Fibroblast of lung (primary cell): ENCODE measurements around the gene IGFLR1. TPM values are rescaled to one million over a fixed set of nuclear protein-coding genes. Genes with fewer than 3 reads are reported as not detected.

Experiments
- DNase-seq, 2 donors: peaks; one replicate each; pipeline versions ENCODE4 v3.0.0 to v3.0.0-alpha.2; 2010; ENCODE audit warnings: low read depth in 2 of 2
- H2AFZ ChIP-seq: 2 replicates; pipeline ENCODE4 v1.5.1; 2012; ENCODE audit warnings: low read length, control low read depth, inconsistent platforms
- H3K27ac ChIP-seq: 2 replicates; pipeline ENCODE4 v1.5.1; 2011; ENCODE audit warnings: low read length, control low read depth; ENCODE audit not compliant: insufficient read depth
- H3K27me3 ChIP-seq: 2 replicates; pipeline ENCODE4 v1.5.1; 2011; ENCODE audit warnings: mild to moderate bottlenecking, low read length; ENCODE audit not compliant: control insufficient read depth, insufficient read depth
- H3K36me3 ChIP-seq: 2 replicates; pipeline ENCODE4 v1.5.1; 2011; ENCODE audit warnings: low read length; ENCODE audit not compliant: control insufficient read depth, insufficient read depth
- H3K4me1 ChIP-seq: 2 replicates; pipeline ENCODE4 v1.5.1; 2011; ENCODE audit warnings: low read length; ENCODE audit not compliant: control insufficient read depth, insufficient read depth; ENCODE audit errors: extremely low read depth
- H3K4me2 ChIP-seq: 2 replicates; pipeline ENCODE4 v1.5.1; 2011; ENCODE audit warnings: low read length, control low read depth; ENCODE audit not compliant: insufficient read depth; ENCODE audit errors: extremely low read depth
- H3K4me3 ChIP-seq, 4 experiments: fragments of 200-600 bp in 1 of 4; sonication (generic) in 1 of 4; replicated peaks in 1 of 4; 2 replicates each; pipeline ENCODE4 v1.5.1; 2011 to 2016; ENCODE audit warnings: low read length in 4 of 4, low read depth in 3 of 4, mild to moderate bottlenecking in 3 of 4, control low read depth in 2 of 4, inconsistent platforms in 1 of 4, mixed read lengths in 1 of 4; ENCODE audit not compliant: insufficient read depth in 1 of 4; ENCODE audit errors: control extremely low read depth in 1 of 4
- H3K79me2 ChIP-seq: 2 replicates; pipeline ENCODE4 v1.5.1; 2012; ENCODE audit warnings: mild to moderate bottlenecking, low read length, inconsistent platforms; ENCODE audit not compliant: control insufficient read depth, insufficient read depth
- H3K9ac ChIP-seq: 2 replicates; pipeline ENCODE4 v1.5.1; 2011; ENCODE audit warnings: mild to moderate bottlenecking, low read length, control low read depth; ENCODE audit not compliant: insufficient read depth
- H3K9me3 ChIP-seq: 2 replicates; pipeline ENCODE4 v1.5.1; 2012; ENCODE audit warnings: low read depth, low read length; ENCODE audit not compliant: control insufficient read depth, insufficient read depth
- H4K20me1 ChIP-seq: 2 replicates; pipeline ENCODE4 v1.5.1; 2011; ENCODE audit warnings: low read length; ENCODE audit not compliant: control insufficient read depth, insufficient read depth; ENCODE audit errors: extremely low read depth
- EZH2 ChIP-seq: IDR thresholded peaks from 2 replicates; pipeline ENCODE4 v1.5.1; 2012; ENCODE audit warnings: low read length, control low read depth, mild to moderate bottlenecking; ENCODE audit errors: missing control alignments
- polyA plus RNA-seq, 2 donors: library from polyadenylated mRNA; depleted of rRNA in 1 of 2; stranded (reverse) in 1 of 2; unstranded in 1 of 2; fragments of >200 nt; gene quantifications; 2 replicates each; pipeline ENCODE4 v1.2.1, GENCODE V29; 2011 to 2012; ENCODE audit warnings: missing spikeins in 1 of 2
- total RNA-seq: library from RNA; depleted of rRNA; stranded (reverse); fragments of >200 nt; gene quantifications from 2 replicates; pipeline ENCODE4 v1.2.1, GENCODE V29; 2014
- TF ChIP-seq, protein P1 (sequence below), 2 donors: IDR thresholded peaks in 1 of 2; conservative IDR thresholded peaks in 1 of 2; 1 replicate in 1 of 2; 2 replicates in 1 of 2; pipeline ENCODE4 v1.5.1; 2011 to 2012; ENCODE audit warnings: low read length in 2 of 2, control low read depth in 1 of 2, inconsistent platforms in 1 of 2, low read depth in 1 of 2, mild to moderate bottlenecking in 1 of 2

Gene IGFLR1
- total and polyA plus RNA-seq, 2 donors (not counting 1 experiment from before 2014, with no cell fraction given) = 0.17 to 0.75 TPM

DNA sequence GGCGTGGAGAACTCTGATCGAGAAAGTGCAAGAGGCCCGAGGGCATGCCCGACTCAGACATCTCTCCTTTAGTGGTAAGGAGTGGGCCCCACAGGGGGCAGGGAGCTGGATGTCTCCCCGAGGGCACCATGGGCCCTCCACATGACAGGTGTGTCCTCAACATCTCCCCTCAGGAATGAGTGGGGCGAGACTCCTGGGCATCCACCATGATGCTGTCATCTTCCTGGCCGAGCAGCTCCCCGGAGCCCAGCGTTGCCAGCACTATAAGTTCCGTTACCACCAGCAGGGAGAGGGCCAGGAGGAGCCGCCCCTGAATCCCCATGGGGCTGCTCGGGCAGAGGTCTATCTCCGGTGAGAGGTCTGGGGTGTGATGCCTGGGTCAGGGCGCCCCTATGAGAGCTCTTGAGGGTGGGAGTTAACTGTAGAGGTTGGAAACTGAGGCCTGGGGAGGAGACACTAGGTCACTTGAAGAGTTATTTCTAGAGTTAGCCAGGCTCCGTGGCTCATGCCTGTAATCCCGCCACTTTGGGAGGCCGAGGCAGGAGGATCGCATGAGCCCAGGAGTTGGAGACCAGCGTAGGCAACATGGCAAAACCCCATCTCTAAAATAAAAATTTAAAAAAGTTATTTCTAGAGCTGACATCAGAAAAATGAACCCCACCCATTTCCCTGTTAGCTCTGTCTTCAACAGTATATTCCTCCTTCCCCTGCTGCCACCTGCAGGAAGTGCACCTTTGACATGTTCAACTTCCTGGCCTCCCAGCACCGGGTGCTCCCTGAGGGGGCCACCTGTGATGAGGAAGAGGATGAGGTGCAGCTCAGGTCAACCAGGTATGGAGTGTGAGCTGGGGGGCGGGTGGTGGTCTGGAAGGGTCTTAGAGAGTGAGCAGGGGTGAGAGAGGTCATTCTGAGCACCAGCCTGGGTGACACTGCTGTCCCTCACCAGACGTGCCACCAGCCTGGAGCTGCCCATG is 5.1 kb downstream of the IGFLR1 start:
- H3K9ac ChIP-seq = no peak overlapping the region
- no peak for TF ChIP-seq EZH2
- TF ChIP-seq, protein P1, sequence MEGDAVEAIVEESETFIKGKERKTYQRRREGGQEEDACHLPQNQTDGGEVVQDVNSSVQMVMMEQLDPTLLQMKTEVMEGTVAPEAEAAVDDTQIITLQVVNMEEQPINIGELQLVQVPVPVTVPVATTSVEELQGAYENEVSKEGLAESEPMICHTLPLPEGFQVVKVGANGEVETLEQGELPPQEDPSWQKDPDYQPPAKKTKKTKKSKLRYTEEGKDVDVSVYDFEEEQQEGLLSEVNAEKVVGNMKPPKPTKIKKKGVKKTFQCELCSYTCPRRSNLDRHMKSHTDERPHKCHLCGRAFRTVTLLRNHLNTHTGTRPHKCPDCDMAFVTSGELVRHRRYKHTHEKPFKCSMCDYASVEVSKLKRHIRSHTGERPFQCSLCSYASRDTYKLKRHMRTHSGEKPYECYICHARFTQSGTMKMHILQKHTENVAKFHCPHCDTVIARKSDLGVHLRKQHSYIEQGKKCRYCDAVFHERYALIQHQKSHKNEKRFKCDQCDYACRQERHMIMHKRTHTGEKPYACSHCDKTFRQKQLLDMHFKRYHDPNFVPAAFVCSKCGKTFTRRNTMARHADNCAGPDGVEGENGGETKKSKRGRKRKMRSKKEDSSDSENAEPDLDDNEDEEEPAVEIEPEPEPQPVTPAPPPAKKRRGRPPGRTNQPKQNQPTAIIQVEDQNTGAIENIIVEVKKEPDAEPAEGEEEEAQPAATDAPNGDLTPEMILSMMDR (conservative IDR thresholded peaks at IDR 0.05 in 1 of 2, IDR thresholded peaks at IDR 0.05 in 1 of 2; ENCODE audit: low read depth in 1 of 2, low read length in 2 of 2) = peak in 1 of 2 donors; percentile 9
- no peaks in the 10 kb centered on the region for H3K79me2 ChIP-seq
- H3K4me1 ChIP-seq = peaks cover 6% of the 10 kb centered on the region
- H2AFZ ChIP-seq = no peak overlapping the region
- no peak overlapping the region for H3K4me2 ChIP-seq
- no peaks in the 10 kb centered on the region for H3K9me3 ChIP-seq
- H4K20me1 ChIP-seq = no peaks in the 10 kb centered on the region
- no peak overlapping the region for H3K4me3 ChIP-seq
- peaks cover 32% of the 10 kb centered on the region for H3K36me3 ChIP-seq
- no peaks in the 10 kb centered on the region for H3K27me3 ChIP-seq
- H3K27ac ChIP-seq = no peak overlapping the region
- no peak for DNase-seq

DNA sequence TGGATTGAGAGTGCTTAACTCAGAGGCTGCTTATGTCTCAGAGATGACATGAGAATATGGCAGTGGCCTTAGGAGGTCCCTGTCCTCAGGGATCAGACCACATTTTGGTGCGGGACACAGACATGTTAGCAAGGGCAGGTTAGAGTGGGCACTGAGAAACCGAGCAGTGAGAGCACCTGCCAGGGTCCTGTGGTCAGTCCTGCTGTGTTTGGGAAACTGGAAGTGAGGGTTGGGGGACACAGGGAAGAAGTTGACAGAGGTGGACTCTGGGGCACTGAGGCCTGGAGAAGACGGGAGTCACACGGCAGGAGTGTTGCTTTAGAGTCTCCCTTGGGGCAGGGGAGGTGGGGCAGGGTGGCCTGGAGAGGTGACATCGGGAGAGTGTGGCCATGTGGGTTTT is 7.4 kb downstream of the IGFLR1 start:
- H3K36me3 ChIP-seq = peaks cover 48% of the 10 kb centered on the region
- no peak overlapping the region for H3K9ac ChIP-seq
- no peak overlapping the region for H3K4me3 ChIP-seq
- TF ChIP-seq, protein P1 (conservative IDR thresholded peaks at IDR 0.05 in 1 of 2, IDR thresholded peaks at IDR 0.05 in 1 of 2; ENCODE audit: low read depth in 1 of 2, low read length in 2 of 2) = no peak
- no peak for TF ChIP-seq EZH2
- H3K79me2 ChIP-seq = no peaks in the 10 kb centered on the region
- no peak overlapping the region for H2AFZ ChIP-seq
- H3K9me3 ChIP-seq = no peaks in the 10 kb centered on the region
- DNase-seq = no peak
- H3K4me2 ChIP-seq = no peak overlapping the region
- H3K27ac ChIP-seq = no peak overlapping the region
- no peaks in the 10 kb centered on the region for H4K20me1 ChIP-seq
- peaks cover 1% of the 10 kb centered on the region for H3K4me1 ChIP-seq
- H3K27me3 ChIP-seq = no peaks in the 10 kb centered on the region

DNA sequence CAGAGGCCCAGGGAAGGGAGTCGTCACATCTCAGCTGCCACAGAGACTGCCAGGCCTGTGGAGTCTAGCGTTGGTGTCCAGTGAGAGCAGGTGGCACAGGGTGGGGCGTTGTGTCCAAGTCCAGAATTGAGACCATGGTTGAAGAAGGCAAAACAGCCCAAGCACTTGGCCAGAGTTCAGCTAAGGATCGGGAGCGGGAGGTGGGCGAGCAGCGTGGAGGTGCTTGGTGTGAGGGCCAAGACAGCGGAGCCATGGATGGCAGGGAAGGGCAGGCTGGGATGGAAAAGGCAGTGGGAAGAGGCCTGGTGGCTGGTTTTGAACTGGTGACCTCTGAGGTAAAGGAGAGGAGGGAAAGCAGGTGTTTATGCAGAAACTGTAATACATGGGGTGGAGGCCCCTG is 8.0 kb downstream of the IGFLR1 start:
- H3K79me2 ChIP-seq = no peaks in the 10 kb centered on the region
- H3K27ac ChIP-seq = no peak overlapping the region
- H3K27me3 ChIP-seq = no peaks in the 10 kb centered on the region
- no peak for DNase-seq
- TF ChIP-seq EZH2 = no peak
- TF ChIP-seq, protein P1 (conservative IDR thresholded peaks at IDR 0.05 in 1 of 2, IDR thresholded peaks at IDR 0.05 in 1 of 2; ENCODE audit: low read depth in 1 of 2, low read length in 2 of 2) = no peak
- no peak overlapping the region for H2AFZ ChIP-seq
- peaks cover 53% of the 10 kb centered on the region for H3K36me3 ChIP-seq
- H3K4me2 ChIP-seq = no peak overlapping the region
- H3K9ac ChIP-seq = no peak overlapping the region
- no peaks in the 10 kb centered on the region for H3K4me1 ChIP-seq
- H4K20me1 ChIP-seq = no peaks in the 10 kb centered on the region
- H3K4me3 ChIP-seq = no peak overlapping the region
- no peaks in the 10 kb centered on the region for H3K9me3 ChIP-seq
